NCI-H345 (cell line): ENCODE results near the gene SGPL1.

Source experiments
- DNase-seq: peaks from one replicate; lab custom pipeline; 2025; lab: John Stamatoyannopoulos, UW

The SGPL1 gene

GRCh38 chr10:70884741-70885140, 69.0 kb downstream of the SGPL1 start:
- DNase-seq, result no peak

GRCh38 chr10:70885481-70885880, 69.7 kb downstream of the SGPL1 start:
- no peak for DNase-seq

GRCh38 chr10:70885931-70886903, 70.5 kb downstream of the SGPL1 start:
- no peak for DNase-seq

- no peak for DNase-seq
These were observed 71.3 kb downstream of the SGPL1 start for GRCh38 chr10:70886921-70887665.

GRCh38 chr10:70887804-70888800, 72.4 kb downstream of the SGPL1 start, which contains the start of gene PCBD1:
TSS of gene PCBD1 (minus strand) at chr10:70888565. CDS start at chr10:70888533, 32 bp downstream.
- peak; percentile 75 for DNase-seq

- no peak for DNase-seq
These were observed 73.5 kb downstream of the SGPL1 start for GRCh38 chr10:70889291-70889690.

- no peak for DNase-seq
These were observed 75.2 kb downstream of the SGPL1 start for GRCh38 chr10:70890917-70891431.

- no peak for DNase-seq
These were observed 75.9 kb downstream of the SGPL1 start for GRCh38 chr10:70891627-70892026.

GRCh38 chr10:70892631-70893030, 76.9 kb downstream of the SGPL1 start:
- no peak for DNase-seq

GRCh38 chr10:70893227-70894006, 77.7 kb downstream of the SGPL1 start:
- no peak for DNase-seq

GRCh38 chr10:70894416-70894815, 78.7 kb downstream of the SGPL1 start:
- DNase-seq, result no peak

- no peak for DNase-seq
These were observed 80.8 kb downstream of the SGPL1 start for GRCh38 chr10:70896551-70896950.

GRCh38 chr10:70898687-70899086, 82.9 kb downstream of the SGPL1 start:
- no peak for DNase-seq

- DNase-seq, result no peak
These were observed 83.3 kb downstream of the SGPL1 start for GRCh38 chr10:70899096-70899495.

GRCh38 chr10:70901276-70901878, 85.6 kb downstream of the SGPL1 start:
- no peak for DNase-seq

GRCh38 chr10:70902661-70903261, 87.0 kb downstream of the SGPL1 start:
- DNase-seq, result no peak

- peak; percentile 18 for DNase-seq
These were observed 87.6 kb downstream of the SGPL1 start for GRCh38 chr10:70903262-70903921.

GRCh38 chr10:70905071-70906021, 89.6 kb downstream of the SGPL1 start:
- DNase-seq, result no peak
